ACC112 (cell line): ENCODE results near the gene FAM177B.

ENCODE experiments used
- H2AFZ ChIP-seq: fragments of 200-600 bp; sonication (generic); one replicate; pipeline ENCODE4 v1.6.0; 2017; ENCODE audit warnings: antibody characterized with exemption, low read length; ENCODE audit not compliant: unreplicated experiment
- H3K27ac ChIP-seq: fragments of 200-600 bp; sonication (generic); 2 replicates; pipeline ENCODE4 v1.5.1; 2014; ENCODE audit warnings: low read depth, mild to moderate bottlenecking, antibody characterized with exemption, low read length, moderate library complexity
- H3K27me3 ChIP-seq: fragments of 200-600 bp; sonication (generic); 2 replicates; pipeline ENCODE4 v1.6.1; 2014; ENCODE audit warnings: mild to moderate bottlenecking, antibody characterized with exemption, low read length, moderate library complexity, mixed read lengths; ENCODE audit not compliant: insufficient read depth
- H3K36me3 ChIP-seq: fragments of 200-600 bp; sonication (generic); 2 replicates; pipeline ENCODE4 v1.6.1; 2016; ENCODE audit warnings: mild to moderate bottlenecking, antibody characterized with exemption, low read length, moderate library complexity, mixed read lengths; ENCODE audit not compliant: insufficient read depth
- H3K4me1 ChIP-seq: fragments of 200-600 bp; sonication (generic); one replicate; pipeline ENCODE4 v1.6.1; 2016; ENCODE audit warnings: low read length, mixed read lengths; ENCODE audit not compliant: insufficient read depth, unreplicated experiment, control insufficient read depth
- H3K4me3 ChIP-seq: fragments of 200-600 bp; sonication (generic); 2 replicates; pipeline ENCODE4 v1.5.1; 2014; ENCODE audit warnings: mild to moderate bottlenecking, low read depth, low read length
- H3K79me2 ChIP-seq: fragments of 200-600 bp; sonication (generic); one replicate; pipeline ENCODE4 v1.6.0; 2016; ENCODE audit warnings: low read length; ENCODE audit not compliant: control insufficient read depth, unreplicated experiment, insufficient read depth

The FAM177B gene

DNA sequence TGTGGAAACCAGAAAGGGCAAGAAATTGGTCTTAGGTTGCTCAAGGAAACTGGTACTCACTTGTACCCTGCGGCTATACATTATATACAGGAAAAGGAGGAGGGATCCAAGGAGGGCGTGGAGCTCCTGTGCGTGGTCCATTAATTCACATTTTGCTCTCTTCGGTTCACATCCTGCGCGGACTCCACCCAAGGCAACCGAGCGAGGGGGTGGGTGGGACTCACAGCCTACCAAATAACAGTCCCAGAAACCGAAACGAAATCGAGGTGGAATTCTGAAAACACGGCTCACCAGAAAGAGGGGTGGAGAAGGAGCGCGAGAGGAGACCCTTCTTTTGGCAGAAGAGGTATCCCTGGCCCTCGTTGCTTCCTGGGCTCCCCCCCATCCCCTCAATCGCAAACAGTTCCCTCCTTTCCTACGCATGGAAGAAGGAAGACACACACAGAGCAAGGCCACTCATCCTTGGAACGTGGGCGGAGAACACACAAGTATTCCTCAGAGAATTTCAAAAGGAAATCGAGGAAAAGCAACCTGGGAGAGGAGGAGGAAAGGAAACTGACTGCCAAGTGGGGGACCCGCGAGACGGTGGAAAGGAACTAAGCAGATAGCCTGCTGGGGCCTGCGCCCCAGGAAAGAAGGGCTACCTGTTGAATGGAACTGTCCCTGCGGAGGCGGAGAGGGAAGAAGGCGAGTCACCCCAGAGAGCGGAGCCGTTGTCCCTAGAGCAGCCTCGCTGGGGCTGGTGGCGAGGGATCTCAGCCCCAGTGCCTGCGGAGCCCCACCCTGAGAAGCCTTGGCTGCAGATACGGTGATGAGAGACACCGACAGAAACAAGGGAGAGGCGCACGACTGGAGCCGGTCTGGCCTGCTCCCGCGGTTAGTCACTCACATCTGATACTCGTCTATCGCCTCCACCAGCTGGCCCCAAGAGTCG lies 25.4 kb upstream of the FAM177B start:
- Histone ChIP-seq H3K79me2 (peaks cover 74% of the 10 kb centered on the region), H3K27me3 (no peaks in the 10 kb centered on the region), H3K36me3 (peaks cover 4% of the 10 kb centered on the region; the same call in 1 of the 2 replicates), H3K4me1 (peaks cover 12% of the 10 kb centered on the region), H3K4me3 (peak overlapping the region; percentile 89), H3K27ac (peak overlapping the region; percentile 74), H2AFZ (peak overlapping the region; percentile 11)

DNA sequence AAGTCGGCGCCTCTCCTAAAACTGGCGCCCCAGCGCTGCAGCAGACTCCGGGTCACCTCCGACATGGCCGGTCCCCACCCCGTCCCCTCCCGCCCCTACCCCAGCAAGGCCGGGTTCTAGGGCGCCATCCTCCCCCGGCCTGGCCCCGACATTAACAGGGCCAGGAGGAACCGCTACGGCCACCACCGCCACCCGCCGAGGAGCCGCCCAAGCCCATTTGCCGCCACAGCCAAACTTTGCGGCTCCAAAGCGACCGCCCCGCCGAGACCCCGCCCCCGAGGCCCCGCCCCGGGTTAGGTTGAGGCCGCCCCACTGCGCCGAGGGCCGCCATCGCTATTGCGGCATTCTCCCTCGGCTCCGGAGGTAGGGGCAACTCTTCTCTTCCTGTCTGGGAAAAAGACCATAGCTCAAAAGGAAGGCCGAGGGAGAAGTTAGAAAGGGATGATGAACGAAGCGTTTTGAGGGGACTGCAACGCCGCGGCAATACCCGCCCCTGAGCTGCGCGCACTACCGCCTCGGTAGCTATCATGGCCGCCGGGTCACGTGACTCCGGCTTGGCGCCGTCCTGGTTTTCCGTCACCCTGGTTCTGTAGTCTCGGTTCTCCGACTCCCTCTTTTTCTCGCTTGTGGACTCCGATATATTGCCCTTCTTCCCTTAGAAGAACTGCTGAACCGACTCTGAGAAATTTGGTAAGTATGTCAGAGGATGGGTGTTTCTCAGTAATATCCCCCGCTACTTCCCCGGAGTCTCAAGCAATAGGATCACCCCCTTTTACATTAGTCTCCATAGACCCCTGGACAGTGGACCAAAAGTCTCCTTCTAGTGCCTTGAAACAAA lies 24.5 kb upstream of the FAM177B start, which contains the start of the genes AIDA and BROX:
Gene AIDA (minus strand): TSS at position 239 of the 838 bp plus-strand sequence. CDS start 174 bp downstream, at position 65.
Gene BROX (plus strand): TSS at position 312 of the 838 bp plus-strand sequence. CDS start 3,136 bp downstream, outside the sequence.
- no peaks in the 10 kb centered on the region for H3K27me3 ChIP-seq
- peaks cover 12% of the 10 kb centered on the region for H3K4me1 ChIP-seq
- H3K4me3 ChIP-seq, result peak within 1 kb of the TSS; percentile 89
- H3K79me2 ChIP-seq, result peaks cover 67% of the 10 kb centered on the region
- H3K27ac ChIP-seq, result peak within 1 kb of the TSS; percentile 95
- H2AFZ ChIP-seq, result peak within 1 kb of the TSS; percentile 98
- H3K36me3 ChIP-seq, result peaks cover 12% of the 10 kb centered on the region

DNA sequence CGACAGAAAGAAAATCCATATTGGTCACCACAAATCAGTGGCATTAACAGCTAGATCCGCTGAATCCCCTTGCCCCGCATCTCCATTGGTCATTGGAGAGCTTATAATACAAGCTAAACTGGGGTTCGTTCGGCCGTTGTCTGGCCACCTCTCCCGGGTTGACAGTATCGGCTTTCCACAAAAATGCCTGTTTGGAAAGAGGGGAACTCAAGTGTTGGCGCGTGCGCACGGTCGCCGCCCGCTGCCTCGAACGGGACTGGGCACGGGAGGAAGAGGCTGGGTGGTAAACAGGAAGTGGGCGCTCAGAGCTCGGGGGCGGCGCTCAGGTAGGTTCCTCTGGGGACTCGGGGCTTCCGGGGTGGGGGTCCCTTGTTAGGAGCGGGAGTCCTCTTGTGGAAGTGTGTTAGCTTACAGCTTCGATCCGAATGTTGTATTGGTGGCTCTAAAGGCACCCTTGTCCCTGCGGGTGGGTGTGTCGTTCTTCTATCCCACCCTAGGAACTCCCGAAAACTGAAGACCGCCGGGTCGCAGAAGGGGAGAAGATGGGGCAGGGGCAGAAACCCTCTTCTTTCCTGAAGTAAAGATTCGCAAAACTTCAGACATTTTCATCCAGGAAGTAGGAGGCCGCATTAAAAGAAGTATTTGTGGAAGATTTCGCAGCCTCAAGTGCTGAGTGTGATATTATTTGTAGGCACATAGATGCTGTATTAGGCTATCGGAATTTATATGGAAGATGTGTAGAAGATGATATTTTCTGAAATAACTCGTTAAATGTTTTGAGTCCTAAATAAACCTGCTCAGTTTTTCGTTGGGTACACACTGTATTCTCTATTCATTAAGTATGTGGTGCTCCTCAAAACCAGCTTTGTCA lies 23.7 kb upstream of the FAM177B start:
- H3K79me2 ChIP-seq, result peaks cover 59% of the 10 kb centered on the region
- peaks cover 13% of the 10 kb centered on the region for H3K36me3 ChIP-seq
- peak overlapping the region; percentile 89 for H3K4me3 ChIP-seq
- peak overlapping the region; percentile 98 for H2AFZ ChIP-seq
- H3K4me1 ChIP-seq, result peaks cover 12% of the 10 kb centered on the region
- no peaks in the 10 kb centered on the region for H3K27me3 ChIP-seq
- peak overlapping the region; percentile 95 for H3K27ac ChIP-seq

DNA sequence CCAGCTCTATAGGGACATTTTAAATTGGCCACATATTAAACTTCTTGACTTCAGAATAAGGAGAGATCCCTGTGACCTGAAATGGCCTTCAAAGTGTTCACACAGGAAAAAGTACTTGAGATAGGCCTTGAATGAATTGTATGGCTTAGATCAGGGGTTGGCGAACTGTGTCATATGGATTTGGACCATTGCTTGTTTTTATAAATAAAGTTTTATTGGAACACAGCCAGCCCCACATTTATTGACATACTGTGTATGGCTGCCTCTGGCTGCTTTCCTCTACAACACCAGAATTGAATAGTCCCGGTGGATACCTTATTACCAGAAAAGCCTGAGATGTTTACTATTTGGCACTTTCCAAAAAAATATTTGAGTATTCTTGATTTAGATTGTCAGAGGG lies 20.6 kb upstream of the FAM177B start:
- Histone ChIP-seq H2AFZ (no peak overlapping the region), H3K4me3 (no peak overlapping the region), H3K36me3 (peaks cover 32% of the 10 kb centered on the region), H3K27ac (no peak overlapping the region), H3K4me1 (no peaks in the 10 kb centered on the region), H3K27me3 (no peaks in the 10 kb centered on the region), H3K79me2 (peaks cover 28% of the 10 kb centered on the region)

DNA sequence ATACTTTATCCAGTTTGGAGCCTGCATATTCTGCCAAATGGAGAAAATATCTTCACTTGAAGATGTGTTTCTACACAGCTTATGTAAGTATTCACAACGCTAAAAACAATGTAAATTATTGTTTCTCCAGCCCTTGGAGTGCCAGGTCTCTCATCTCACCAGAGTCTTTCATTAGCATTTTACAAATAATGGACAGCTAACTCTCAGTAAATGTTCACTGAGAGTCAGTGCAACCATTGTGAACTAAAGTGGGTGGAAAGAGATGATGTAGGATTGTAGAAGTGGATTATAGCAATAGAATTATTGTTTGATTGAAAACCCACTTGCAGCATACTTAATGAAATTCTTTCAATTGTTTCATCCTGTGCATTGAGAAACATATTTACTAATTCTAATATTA lies 8.3 kb upstream of the FAM177B start:
- H3K27me3 ChIP-seq, result no peaks in the 10 kb centered on the region
- H3K4me3 ChIP-seq, result no peak overlapping the region
- no peak overlapping the region for H3K27ac ChIP-seq
- H3K79me2 ChIP-seq, result no peaks in the 10 kb centered on the region
- no peak overlapping the region for H2AFZ ChIP-seq
- H3K4me1 ChIP-seq, result no peaks in the 10 kb centered on the region
- H3K36me3 ChIP-seq, result peaks cover 60% of the 10 kb centered on the region

DNA sequence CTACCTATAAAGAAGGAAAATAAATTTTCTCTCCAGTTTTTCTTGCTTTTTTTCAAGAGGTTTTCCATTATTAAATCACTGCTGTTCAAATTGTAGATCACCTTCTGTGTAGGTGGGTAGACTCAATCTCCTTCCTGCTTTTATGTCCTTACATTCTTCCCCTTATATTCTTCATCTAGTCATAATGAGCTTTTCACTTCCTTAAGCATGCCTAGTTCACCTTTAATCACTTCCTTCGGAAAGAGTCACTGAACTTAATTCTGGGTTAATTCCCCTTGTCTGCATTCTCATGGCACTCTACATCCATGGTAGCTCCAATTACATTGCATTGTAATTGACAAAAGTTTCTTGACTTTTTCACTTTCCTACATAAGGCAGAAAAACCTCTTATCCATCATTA lies 6.1 kb upstream of the FAM177B start:
- H2AFZ ChIP-seq, result no peak overlapping the region
- no peaks in the 10 kb centered on the region for H3K4me1 ChIP-seq
- no peak overlapping the region for H3K27ac ChIP-seq
- peaks cover 60% of the 10 kb centered on the region for H3K36me3 ChIP-seq
- H3K79me2 ChIP-seq, result no peaks in the 10 kb centered on the region
- H3K27me3 ChIP-seq, result no peaks in the 10 kb centered on the region
- no peak overlapping the region for H3K4me3 ChIP-seq

DNA sequence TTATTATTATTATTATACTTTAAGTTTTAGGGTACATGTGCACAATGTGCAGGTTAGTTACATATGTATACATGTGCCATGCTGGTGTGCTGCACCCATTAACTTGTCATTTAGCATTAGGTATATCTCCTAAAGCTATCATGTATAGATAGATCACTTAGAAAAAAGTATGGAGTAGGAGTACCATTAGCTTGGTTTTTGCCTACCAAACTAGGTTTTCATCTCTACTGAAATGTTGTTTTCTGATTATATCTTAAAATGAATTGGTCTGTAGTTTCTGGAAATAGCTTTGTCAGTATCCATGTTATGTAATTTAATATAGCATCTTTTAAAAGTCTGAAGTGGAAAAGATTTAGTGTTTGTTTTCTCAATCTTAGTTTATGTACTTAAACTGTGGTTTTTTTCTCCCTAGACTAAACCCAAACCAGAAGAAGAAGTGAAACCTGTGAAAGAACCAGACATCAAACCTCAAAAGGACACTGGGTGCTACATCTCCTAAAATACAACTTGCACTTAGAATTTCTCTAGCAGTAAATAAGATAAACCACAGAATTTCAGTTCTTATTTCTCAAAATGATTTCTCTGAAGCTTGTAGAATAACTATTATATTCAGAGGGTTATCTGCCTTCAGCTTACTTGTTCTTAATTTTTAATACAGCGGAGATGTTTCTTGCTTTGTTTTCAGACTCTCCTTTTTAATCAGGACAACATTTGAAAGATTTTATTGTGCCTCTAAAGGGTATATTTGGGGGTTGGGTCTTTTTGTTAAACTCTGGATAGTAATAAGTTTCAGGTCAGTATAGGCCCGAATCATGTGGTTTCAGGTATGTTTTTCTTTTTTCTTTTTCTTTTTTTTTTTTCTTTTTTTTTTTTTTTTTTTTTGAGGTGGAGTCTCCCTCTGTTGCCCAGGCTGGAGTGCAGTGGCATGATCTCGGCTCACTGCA lies 4.5 kb upstream of the FAM177B start:
- Histone ChIP-seq H3K4me3 (no peak overlapping the region), H2AFZ (no peak overlapping the region), H3K4me1 (no peaks in the 10 kb centered on the region), H3K27ac (no peak overlapping the region), H3K79me2 (no peaks in the 10 kb centered on the region), H3K27me3 (no peaks in the 10 kb centered on the region), H3K36me3 (peaks cover 53% of the 10 kb centered on the region)

DNA sequence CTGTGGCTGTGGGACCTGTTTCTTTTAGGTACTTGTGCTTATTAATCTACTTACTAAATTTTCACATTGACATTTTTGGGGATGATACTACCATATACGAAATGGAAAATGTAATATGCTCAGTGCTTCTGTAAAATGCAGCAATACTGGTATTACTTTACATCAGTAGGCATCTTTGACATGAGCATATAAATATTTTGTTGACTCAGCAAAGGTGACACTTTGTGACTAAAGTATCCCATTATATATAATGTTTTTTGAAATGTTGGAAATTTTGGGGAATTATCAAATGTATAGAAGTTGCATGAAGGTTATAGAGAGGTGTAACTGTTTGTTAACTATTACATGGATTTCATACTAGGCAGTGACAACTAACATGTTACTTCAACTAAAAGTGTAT lies 2.3 kb upstream of the FAM177B start:
- no peak overlapping the region for H3K4me3 ChIP-seq
- no peak overlapping the region for H2AFZ ChIP-seq
- H3K79me2 ChIP-seq, result no peaks in the 10 kb centered on the region
- H3K36me3 ChIP-seq, result peaks cover 34% of the 10 kb centered on the region
- no peaks in the 10 kb centered on the region for H3K27me3 ChIP-seq
- H3K27ac ChIP-seq, result no peak overlapping the region
- H3K4me1 ChIP-seq, result no peaks in the 10 kb centered on the region

DNA sequence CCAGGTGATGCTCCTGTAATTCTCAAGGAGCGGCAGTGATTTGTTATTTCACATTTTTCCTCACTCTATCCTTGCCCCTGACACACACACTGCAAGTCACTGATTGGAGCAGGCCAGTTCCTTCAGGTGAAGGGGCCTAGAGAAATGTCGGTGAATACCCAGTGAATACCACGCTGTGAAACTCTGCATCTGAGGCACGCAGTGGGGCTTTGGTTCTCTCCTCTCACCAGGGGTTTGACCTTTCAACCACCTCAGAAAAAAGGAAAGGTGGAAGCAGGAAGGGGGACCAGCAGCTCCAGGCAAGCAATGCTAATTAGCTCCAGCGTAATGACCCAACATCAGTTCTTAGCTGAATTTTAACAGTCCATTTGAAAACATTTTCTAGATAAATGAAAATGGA lies 532 bp upstream of the FAM177B start:
- H2AFZ ChIP-seq, result no peak overlapping the region
- H3K4me1 ChIP-seq, result no peaks in the 10 kb centered on the region
- H3K79me2 ChIP-seq, result no peaks in the 10 kb centered on the region
- H3K4me3 ChIP-seq, result no peak overlapping the region
- H3K27me3 ChIP-seq, result no peaks in the 10 kb centered on the region
- peaks cover 19% of the 10 kb centered on the region for H3K36me3 ChIP-seq
- no peak overlapping the region for H3K27ac ChIP-seq
